Lung (tissue), 12 donors: ENCODE results near the gene TRAPPC12. TPM values are rescaled to one million over a fixed set of nuclear protein-coding genes. Genes with fewer than 3 reads are reported as not detected.

Experiments
- ATAC-seq: fragments of 200-7000 bp; cut with Tn5 transposase; one replicate; pipeline ENCODE4 v1.9.1; 2020; ENCODE audit warnings: moderate number of reproducible peaks; ENCODE audit not compliant: insufficient read depth, low FRiP score
- DNase-seq, 3 donors: peaks; one replicate each; pipeline ENCODE4 v3.0.0-alpha.2; 2013 to 2017
- H3K27ac ChIP-seq, 2 donors: one replicate each; pipeline ENCODE4 v1.5.1; 2013; ENCODE audit warnings: mild to moderate bottlenecking in 2 of 2, moderate library complexity in 2 of 2, control low read depth in 1 of 2, inconsistent platforms in 1 of 2, low read depth in 1 of 2, low read length in 1 of 2
- H3K27me3 ChIP-seq, 3 donors: one replicate each; pipeline ENCODE4 v1.5.1; 2013; ENCODE audit warnings: low read length in 2 of 3; ENCODE audit not compliant: control insufficient read depth in 3 of 3, insufficient read depth in 3 of 3
- H3K36me3 ChIP-seq, 4 donors: one replicate each; pipeline ENCODE4 v1.5.1; 2013; ENCODE audit warnings: low read length in 4 of 4, mild to moderate bottlenecking in 1 of 4, moderate library complexity in 1 of 4; ENCODE audit not compliant: control insufficient read depth in 4 of 4, insufficient read depth in 4 of 4
- H3K4me1 ChIP-seq, 5 donors: one replicate each; pipeline ENCODE4 v1.5.1; 2013; ENCODE audit warnings: low read length in 5 of 5, mild to moderate bottlenecking in 2 of 5, moderate library complexity in 1 of 5; ENCODE audit not compliant: control insufficient read depth in 5 of 5, insufficient read depth in 5 of 5
- H3K4me3 ChIP-seq: one replicate; pipeline ENCODE4 v1.5.1; 2013; ENCODE audit warnings: mild to moderate bottlenecking, control low read depth, moderate library complexity
- H3K9ac ChIP-seq, 2 donors: one replicate each; pipeline ENCODE4 v1.5.1; 2013; ENCODE audit warnings: low read length in 2 of 2, control low read depth in 1 of 2; ENCODE audit not compliant: insufficient read depth in 1 of 2
- H3K9me3 ChIP-seq, 4 donors: one replicate each; pipeline ENCODE4 v1.5.1; 2013; ENCODE audit warnings: low read length in 3 of 4, mild to moderate bottlenecking in 1 of 4, moderate library complexity in 1 of 4; ENCODE audit not compliant: control insufficient read depth in 4 of 4, insufficient read depth in 3 of 4
- WGBS, 2 donors: extraction: QIAGEN DNeasy Blood & Tissue Kit; methylation state at CpG; one replicate each; pipeline ENCODE4 v1.1.7; 2013; 5-methylcytosine and 5-hydroxymethylcytosine counted together
- polyA plus RNA-seq, 2 donors: library from polyadenylated mRNA; stranded (reverse); fragments of 200-250 nt; gene quantifications; one replicate each; pipeline ENCODE4 v1.2.1, GENCODE V29; 2013
- total RNA-seq, 2 donors: library from RNA; depleted of rRNA in 1 of 2; stranded (reverse); fragments of >200 nt in 1 of 2; gene quantifications; one replicate each; pipeline ENCODE4 v1.2.1, GENCODE V29; 2014 to 2021
- TF ChIP-seq, protein P1 (sequence below): IDR thresholded peaks from 2 replicates; pipeline ENCODE4 v1.5.1; 2012; ENCODE audit warnings: mild to moderate bottlenecking; ENCODE audit errors: control extremely low read depth, extremely low read depth
- donor health status: control.
- donor health status: control.
- donor health status: Bipolar disorder and iron deficiency.
- donor health status: healthy.
- donor health status: DM: yes; HTN: yes; CAD: no.

Gene TRAPPC12
- total and polyA plus RNA-seq, 4 donors = 49.9 to 117 (median 91.0) TPM

GRCh38 chr2:3459185-3460015 lies 79.9 kb downstream of the TRAPPC12 start:
- ATAC-seq (peak; percentile 63), DNase-seq (peak in 1 of 3 donors; percentile 13)
- peak overlapping the region; percentile 23 to 80 for H3K27ac ChIP-seq
- WGBS, 2 donors = 82 to 85% methylated on average over 24 to 25 of the region's 25 CpGs
- no peak overlapping the region for H3K4me3 ChIP-seq
- peaks cover 0 to 34% (median 16%) of the 10 kb centered on the region in 4 donors for H3K36me3 ChIP-seq
- H3K9ac ChIP-seq = no peak overlapping the region
- no peaks in the 10 kb centered on the region for H3K27me3 ChIP-seq
- no peaks in the 10 kb centered on the region for H3K9me3 ChIP-seq
- H3K4me1 ChIP-seq = peaks cover 0 to 3% (median 0%) of the 10 kb centered on the region in 5 donors
- TF ChIP-seq, protein P1, sequence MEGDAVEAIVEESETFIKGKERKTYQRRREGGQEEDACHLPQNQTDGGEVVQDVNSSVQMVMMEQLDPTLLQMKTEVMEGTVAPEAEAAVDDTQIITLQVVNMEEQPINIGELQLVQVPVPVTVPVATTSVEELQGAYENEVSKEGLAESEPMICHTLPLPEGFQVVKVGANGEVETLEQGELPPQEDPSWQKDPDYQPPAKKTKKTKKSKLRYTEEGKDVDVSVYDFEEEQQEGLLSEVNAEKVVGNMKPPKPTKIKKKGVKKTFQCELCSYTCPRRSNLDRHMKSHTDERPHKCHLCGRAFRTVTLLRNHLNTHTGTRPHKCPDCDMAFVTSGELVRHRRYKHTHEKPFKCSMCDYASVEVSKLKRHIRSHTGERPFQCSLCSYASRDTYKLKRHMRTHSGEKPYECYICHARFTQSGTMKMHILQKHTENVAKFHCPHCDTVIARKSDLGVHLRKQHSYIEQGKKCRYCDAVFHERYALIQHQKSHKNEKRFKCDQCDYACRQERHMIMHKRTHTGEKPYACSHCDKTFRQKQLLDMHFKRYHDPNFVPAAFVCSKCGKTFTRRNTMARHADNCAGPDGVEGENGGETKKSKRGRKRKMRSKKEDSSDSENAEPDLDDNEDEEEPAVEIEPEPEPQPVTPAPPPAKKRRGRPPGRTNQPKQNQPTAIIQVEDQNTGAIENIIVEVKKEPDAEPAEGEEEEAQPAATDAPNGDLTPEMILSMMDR = no peak

- no peak for DNase-seq
- H3K36me3 ChIP-seq = peaks cover 0 to 35% (median 19%) of the 10 kb centered on the region in 4 donors
- no peak overlapping the region for H3K4me3 ChIP-seq
- no peak for ATAC-seq
- TF ChIP-seq, protein P1 = no peak
- no peaks in the 10 kb centered on the region for H3K27me3 ChIP-seq
- WGBS, 2 donors = 88 to 92% methylated on average over 11 of the region's 11 CpGs
- peak overlapping the region in 1 of 2 donors; percentile 80 for H3K27ac ChIP-seq
- H3K9ac ChIP-seq = no peak overlapping the region
- H3K4me1 ChIP-seq = peaks cover 0 to 3% (median 0%) of the 10 kb centered on the region in 5 donors
- H3K9me3 ChIP-seq = no peaks in the 10 kb centered on the region
Measured at GRCh38 chr2:3460156-3460555, 80.7 kb downstream of the TRAPPC12 start.

DNA sequence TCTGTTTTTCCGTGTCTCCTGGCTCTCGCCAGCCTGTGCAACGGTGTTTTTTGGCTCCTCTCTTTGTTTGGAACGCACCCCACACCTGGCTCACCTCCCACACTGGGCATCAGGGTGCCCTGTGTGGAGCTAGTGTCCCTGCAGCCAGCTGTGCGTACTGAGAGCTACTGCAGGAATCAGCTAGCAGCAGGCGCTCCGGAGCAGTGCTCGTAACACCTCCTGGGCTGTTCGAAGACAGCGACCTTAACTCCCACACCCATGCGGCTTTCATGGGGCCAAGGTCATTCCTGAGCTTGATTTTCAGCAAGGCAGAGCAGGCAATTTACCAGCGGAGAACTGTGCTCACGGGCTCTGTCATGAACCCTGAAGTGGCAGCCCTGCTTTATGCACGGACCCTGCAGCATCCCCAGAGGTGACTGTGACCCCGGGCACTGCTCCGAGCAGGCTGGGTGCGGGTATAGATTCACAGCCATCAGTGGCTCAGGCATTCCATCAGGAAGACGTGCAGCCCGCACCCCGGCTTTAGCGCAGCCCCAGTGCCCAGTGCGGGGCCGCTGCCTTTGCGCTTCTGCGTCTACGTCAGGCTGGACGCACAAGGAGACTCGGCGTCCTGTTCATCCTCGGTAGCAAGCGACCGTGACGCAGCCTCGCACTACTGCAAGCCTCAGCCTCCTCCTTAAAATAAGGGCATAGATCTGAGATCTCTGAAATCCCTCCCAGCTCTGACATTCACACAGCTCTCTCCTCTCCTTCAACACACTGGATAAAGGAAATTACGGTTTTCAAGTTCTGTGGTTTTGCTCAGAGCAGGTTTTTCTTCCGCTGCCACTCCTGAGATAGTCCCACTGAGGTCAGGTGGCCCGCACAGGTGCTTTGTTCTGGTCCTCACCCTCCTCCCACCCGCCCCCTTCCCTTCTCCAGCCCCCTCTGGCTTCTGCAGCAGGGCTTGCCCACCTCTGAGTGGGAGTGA lies 81.6 kb downstream of the TRAPPC12 start:
- ATAC-seq (no peak), DNase-seq (peak in 1 of 3 donors; percentile 10)
- peaks cover 0 to 42% (median 24%) of the 10 kb centered on the region in 4 donors for H3K36me3 ChIP-seq
- WGBS, 2 donors = 92 to 95% methylated on average over 38 of the region's 38 CpGs
- no peaks in the 10 kb centered on the region for H3K27me3 ChIP-seq
- no peak overlapping the region for H3K9ac ChIP-seq
- peak overlapping the region in 1 of 2 donors; percentile 80 for H3K27ac ChIP-seq
- H3K9me3 ChIP-seq = no peaks in the 10 kb centered on the region
- no peak overlapping the region for H3K4me3 ChIP-seq
- peaks cover 0 to 3% (median 0%) of the 10 kb centered on the region in 5 donors for H3K4me1 ChIP-seq
- TF ChIP-seq, protein P1 = no peak
